ENCODE data around the gene VPS4A.

GRCh38 chr16:69301187-69301586, 10.0 kb upstream of the VPS4A start:
- TF ChIP-seq CTCF (IDR thresholded peaks at IDR 0.05 in 2 of 3, conservative IDR thresholded peaks at IDR 0.05 in 1 of 3; ENCODE audit: control insufficient read depth in 2 of 3, extremely low read depth in 1 of 3, insufficient read depth in 1 of 3, low read depth in 3 of 3, low read length in 3 of 3), result no peak
- no peak for TF ChIP-seq TAF1 (IDR thresholded peaks at IDR 0.05; ENCODE audit: borderline replicate concordance, low read depth, low read length)
- TF ChIP-seq ZNF592 (IDR thresholded peaks at IDR 0.05), result no peak
- TF ChIP-seq JUND (IDR thresholded peaks at IDR 0.05; ENCODE audit: low read depth, low read length), result no peak
- no peak for TF ChIP-seq POLR2A (IDR thresholded peaks at IDR 0.05; ENCODE audit: low read depth, low read length)
- no peak for TF ChIP-seq BCL3 (IDR thresholded peaks at IDR 0.05; ENCODE audit: borderline replicate concordance, insufficient read depth, low read depth, low read length, poor library complexity, severe bottlenecking)
- no peak for TF ChIP-seq ZNF24 (IDR thresholded peaks at IDR 0.05)
- no peak for TF ChIP-seq ATF2 (IDR thresholded peaks at IDR 0.05; ENCODE audit: low read length)
- no peak for TF ChIP-seq ZNF217 (IDR thresholded peaks at IDR 0.05)
- no peak for TF ChIP-seq EP300 (IDR thresholded peaks at IDR 0.05; ENCODE audit: borderline replicate concordance in 1 of 2, control insufficient read depth in 1 of 2, low read depth in 2 of 2, low read length in 2 of 2)

All from GM12878 (cell line).